H1 (cell line): ENCODE results near the gene MICU1. TPM values are rescaled to one million over a fixed set of nuclear protein-coding genes. Genes with fewer than 3 reads are reported as not detected.

Experiments used
- ASH2L ChIP-seq: fragments of 200-600, 300-600 bp; sonication (generic); IDR thresholded peaks from one replicate; pipeline ENCODE4 v1.7.1; 2017; ENCODE audit warnings: low read length
- ATF2 ChIP-seq: IDR thresholded peaks from 2 replicates; pipeline ENCODE4 v1.6.1; 2012; ENCODE audit warnings: low read length, inconsistent platforms
- BRCA1 ChIP-seq: IDR thresholded peaks from 2 replicates; pipeline ENCODE4 v1.6.1; 2012; ENCODE audit warnings: low read depth, low read length, improper control_type of control experiment
- CHD7 ChIP-seq: fragments of 300-600 bp; sonication (generic); IDR thresholded peaks from 2 replicates; pipeline ENCODE4 v1.7.1; 2012; ENCODE audit warnings: low read length, moderate library complexity, mild to moderate bottlenecking, inconsistent platforms; ENCODE audit not compliant: insufficient replicate concordance
- EGR1 ChIP-seq: IDR thresholded peaks from 2 replicates; pipeline ENCODE4 v1.6.1; 2011; ENCODE audit warnings: low read depth, low read length, borderline replicate concordance
- EZH2 ChIP-seq: fragments of 200-600 bp; sonication (generic); IDR thresholded peaks from 2 replicates; pipeline ENCODE4 v1.7.1; 2012; ENCODE audit warnings: low read depth, mild to moderate bottlenecking, moderate library complexity, low read length, inconsistent platforms; ENCODE audit not compliant: severe bottlenecking
- HDAC2 ChIP-seq, 2 experiments: fragments of 300-600 bp in 1 of 2; sonication (generic) in 1 of 2; IDR thresholded peaks; 2 replicates each; pipeline ENCODE4 v1.6.1; 2011 to 2012; ENCODE audit warnings: low read depth in 2 of 2, low read length in 2 of 2, mild to moderate bottlenecking in 2 of 2, moderate library complexity in 2 of 2, borderline replicate concordance in 1 of 2, inconsistent platforms in 1 of 2
- RBBP5 ChIP-seq: IDR thresholded peaks from 2 replicates; pipeline ENCODE4 v1.7.1; 2012; ENCODE audit warnings: low read depth, mild to moderate bottlenecking, inconsistent platforms, low read length, moderate library complexity, borderline replicate concordance
- SP2 ChIP-seq: IDR thresholded peaks from 2 replicates; pipeline ENCODE4 v1.6.1; 2012; ENCODE audit warnings: mild to moderate bottlenecking, low read length, inconsistent platforms
- polyA plus RNA-seq, 7 experiments: library from polyadenylated mRNA; depleted of rRNA in 3 of 7; stranded (reverse) in 5 of 7; unstranded in 2 of 7; fragments of >200 nt in 5 of 7; fragments of 200-250 nt in 2 of 7; gene quantifications; 1 replicate in 5 of 7; 2 replicates in 1 of 7; 4 replicates in 1 of 7; pipeline versions ENCODE4 v1.2.1 to v1.2.3, GENCODE V29; 2011 to 2013; ENCODE audit warnings: missing spikeins in 2 of 7, mixed read lengths in 2 of 7
- total RNA-seq: library from RNA; stranded (reverse); fragmentation: NEBNext Ultra II Directional; extraction: Animal tissue kit (Norgen Biotek cat#: 25700); gene quantifications from 2 replicates; pipeline ENCODE4 v1.2.1, GENCODE V29; 2021

Gene MICU1
- total and polyA plus RNA-seq, 2 of the 8 experiments (the other 6 are each of a cell fraction or from before 2014, with no cell fraction given) = 18.0 to 36.7 TPM

- TF ChIP-seq CHD7 (no peak), ASH2L (no peak), SP2 (no peak), EGR1 (no peak), ATF2 (no peak), HDAC2 (IDR thresholded peaks at IDR 0.05; ENCODE audit: borderline replicate concordance in 1 of 2, low read depth in 2 of 2, low read length in 2 of 2) (no peak), EZH2 (no peak), RBBP5 (no peak), BRCA1 (no peak)
Measured at GRCh38 chr10:72563327-72563932, 62.4 kb downstream of the MICU1 start (continued).
